GM23248 (cell line): ENCODE data around the gene CEP350. TPM values are rescaled to one million over a fixed set of nuclear protein-coding genes. Genes with fewer than 3 reads are reported as not detected.
A peak's percentile ranks its signal among the peaks of the same experiment; 100 is the strongest.

ENCODE experiments used
- DNase-seq: peaks from one replicate; pipeline ENCODE4 v3.0.0-alpha.2; 2015
- H2AFZ ChIP-seq: fragments of 200-600 bp; sonication (generic); 2 replicates; pipeline ENCODE4 v1.6.1; 2016; ENCODE audit warnings: antibody characterized with exemption
- H3F3A ChIP-seq: fragments of 200-600 bp; sonication (generic); 2 replicates; pipeline ENCODE4 v1.6.1; 2016; ENCODE audit warnings: mild to moderate bottlenecking, antibody characterized with exemption, mixed run types; ENCODE audit not compliant: insufficient read depth
- H3K27ac ChIP-seq: fragments of 200-600 bp; sonication (generic); 2 replicates; pipeline ENCODE4 v1.5.1; 2016; ENCODE audit warnings: mild to moderate bottlenecking
- H3K27me3 ChIP-seq: fragments of 200-600 bp; sonication (generic); replicated peaks from 2 replicates; pipeline ENCODE4 v1.6.1; 2016; ENCODE audit warnings: mild to moderate bottlenecking; ENCODE audit not compliant: insufficient read depth
- H3K36me3 ChIP-seq: fragments of 200-600 bp; sonication (generic); 2 replicates; pipeline ENCODE4 v1.6.1; 2016; ENCODE audit warnings: low read depth, mild to moderate bottlenecking
- H3K4me1 ChIP-seq: fragments of 200-600 bp; sonication (generic); 2 replicates; pipeline ENCODE4 v1.6.1; 2016; ENCODE audit warnings: mild to moderate bottlenecking; ENCODE audit not compliant: insufficient read depth
- H3K4me2 ChIP-seq: fragments of 200-600 bp; sonication (generic); one replicate; pipeline ENCODE4 v1.6.1; 2016; ENCODE audit warnings: mild to moderate bottlenecking; ENCODE audit not compliant: unreplicated experiment
- H3K4me3 ChIP-seq: fragments of 200-600 bp; sonication (generic); 2 replicates; pipeline ENCODE4 v1.5.1; 2016; ENCODE audit warnings: mild to moderate bottlenecking
- H3K79me2 ChIP-seq: fragments of 200-600 bp; sonication (generic); 2 replicates; pipeline ENCODE4 v1.6.1; 2016; ENCODE audit warnings: mild to moderate bottlenecking; ENCODE audit not compliant: insufficient read depth
- H3K9ac ChIP-seq: fragments of 200-600 bp; sonication (generic); 2 replicates; pipeline ENCODE4 v1.6.1; 2016; ENCODE audit warnings: mild to moderate bottlenecking
- H3K9me2 ChIP-seq: fragments of 200-600 bp; sonication (generic); 2 replicates; pipeline ENCODE4 v1.6.1; 2016; ENCODE audit warnings: mixed run types, mild to moderate bottlenecking, moderate library complexity; ENCODE audit not compliant: insufficient read depth
- H3K9me3 ChIP-seq: fragments of 200-600 bp; sonication (generic); one replicate; pipeline ENCODE4 v1.6.1; 2017; ENCODE audit warnings: low read depth
- H4K20me1 ChIP-seq: fragments of 200-600 bp; sonication (generic); 2 replicates; pipeline ENCODE4 v1.6.0; 2016; ENCODE audit not compliant: insufficient read depth
- EZH2 ChIP-seq: fragments of 200-600 bp; sonication (generic); IDR thresholded peaks from 2 replicates; pipeline ENCODE4 v1.6.1; 2018; ENCODE audit warnings: antibody characterized with exemption, mild to moderate bottlenecking; ENCODE audit not compliant: insufficient read depth, poor library complexity, severe bottlenecking
- EZH2phosphoT487 ChIP-seq: fragments of 200-600 bp; sonication (generic); IDR thresholded peaks from 2 replicates; pipeline ENCODE4 v1.6.1; 2018; ENCODE audit warnings: antibody characterized with exemption, moderate library complexity, mild to moderate bottlenecking, low read depth; ENCODE audit not compliant: insufficient read depth
- whole genome bisulfite sequencing, 2 experiments: methylation state at CpG; one replicate each; pipeline ENCODE4 v1.1.6; 2015 to 2017; ENCODE audit warnings: low lambda C conversion rate in 2 of 2, low coverage in 1 of 2; ENCODE audit errors: missing lambda C conversion rate in 2 of 2; 5-methylcytosine and 5-hydroxymethylcytosine counted together
- in situ Hi-C: fragments of 300-500 bp; cut with MboI; formaldehyde crosslinking; loops from 2 replicates; pipeline ENCODE4 v1.15.0; 2020
- polyA plus RNA-seq: library from polyadenylated mRNA; unstranded; fragments of >200 nt; fragmentation: Nextera tagmentation; extraction: Ambion mirVana; gene quantifications from 2 replicates; pipeline ENCODE4 v1.2.1, GENCODE V29; 2016
- total RNA-seq: library from RNA; depleted of rRNA; stranded (reverse); fragments of >200 nt; shearing (Covaris generic); gene quantifications from 2 replicates; pipeline ENCODE4 v1.2.3, GENCODE V29; 2014

Gene CEP350
- total and polyA plus RNA-seq, 2 experiments from 2014 or later: 14.9 to 81.3 TPM

- H3K4me3 ChIP-seq: no peak overlapping the region
- H3K9ac ChIP-seq: no peak overlapping the region
- in situ Hi-C loops: no loop called here
- no peak overlapping the region for H2AFZ ChIP-seq
- H3K4me1 ChIP-seq: peaks cover 24% of the 10 kb centered on the region
- no peaks in the 10 kb centered on the region for H3K27me3 ChIP-seq
- H3F3A ChIP-seq: peaks cover 27% of the 10 kb centered on the region
- peak; percentile 20 for DNase-seq
- 0 to 4% methylated on average over 1 of the region's 1 CpG for WGBS, 2 experiments
- H3K9me2 ChIP-seq: no peaks in the 10 kb centered on the region
- H4K20me1 ChIP-seq: no peaks in the 10 kb centered on the region
- no peaks in the 10 kb centered on the region for H3K79me2 ChIP-seq
- H3K27ac ChIP-seq: no peak overlapping the region
- no peaks in the 10 kb centered on the region for H3K36me3 ChIP-seq
- no peak overlapping the region for H3K4me2 ChIP-seq
- TF ChIP-seq EZH2phosphoT487 (no peak), EZH2 (no peak)
- no peaks in the 10 kb centered on the region for H3K9me3 ChIP-seq
These were observed 180.9 kb downstream of the CEP350 start for GRCh38 chr1:180135535-180135934.

GRCh38 chr1:180136331-180136967 is 181.8 kb downstream of the CEP350 start:
- Histone ChIP-seq H3F3A (peaks cover 19% of the 10 kb centered on the region), H4K20me1 (no peaks in the 10 kb centered on the region), H3K9me3 (no peaks in the 10 kb centered on the region), H3K9me2 (no peaks in the 10 kb centered on the region), H3K4me2 (peak overlapping the region; percentile 19), H2AFZ (peak overlapping the region; percentile 78), H3K27me3 (no peaks in the 10 kb centered on the region), H3K79me2 (no peaks in the 10 kb centered on the region), H3K36me3 (no peaks in the 10 kb centered on the region), H3K4me1 (peaks cover 16% of the 10 kb centered on the region), H3K27ac (peak overlapping the region; percentile 41), H3K9ac (no peak overlapping the region), H3K4me3 (no peak overlapping the region)
- in situ Hi-C loops: no loop called here
- no peak for TF ChIP-seq EZH2phosphoT487
- TF ChIP-seq EZH2: no peak
- peak; percentile 32 for DNase-seq
- WGBS, 2 experiments: 11 to 17% methylated on average over 4 of the region's 4 CpGs

GRCh38 chr1:180136968-180137356 is 182.4 kb downstream of the CEP350 start:
- peak overlapping the region; percentile 78 for H2AFZ ChIP-seq
- H3F3A ChIP-seq: peaks cover 15% of the 10 kb centered on the region
- no peaks in the 10 kb centered on the region for H4K20me1 ChIP-seq
- no peak overlapping the region; the same call in 1 of the 2 replicates for H3K27ac ChIP-seq
- in situ Hi-C loops: no loop called here
- no peak overlapping the region for H3K9ac ChIP-seq
- H3K79me2 ChIP-seq: no peaks in the 10 kb centered on the region
- H3K4me3 ChIP-seq: no peak overlapping the region
- H3K27me3 ChIP-seq: no peaks in the 10 kb centered on the region
- H3K9me2 ChIP-seq: no peaks in the 10 kb centered on the region
- peaks cover 12% of the 10 kb centered on the region; the same call in 1 of the 2 replicates for H3K4me1 ChIP-seq
- TF ChIP-seq EZH2phosphoT487: no peak
- TF ChIP-seq EZH2: no peak
- peak overlapping the region; percentile 19 for H3K4me2 ChIP-seq
- DNase-seq: no peak
- H3K36me3 ChIP-seq: no peaks in the 10 kb centered on the region
- H3K9me3 ChIP-seq: no peaks in the 10 kb centered on the region

- TF ChIP-seq EZH2 (no peak), EZH2phosphoT487 (no peak)
- Histone ChIP-seq H3K36me3 (no peaks in the 10 kb centered on the region), H3K9me2 (no peaks in the 10 kb centered on the region), H3K9me3 (no peaks in the 10 kb centered on the region), H3K4me1 (peaks cover 10% of the 10 kb centered on the region; the same call in 1 of the 2 replicates), H3K79me2 (no peaks in the 10 kb centered on the region), H3F3A (peaks cover 15% of the 10 kb centered on the region), H3K27ac (no peak overlapping the region), H2AFZ (no peak overlapping the region), H4K20me1 (no peaks in the 10 kb centered on the region), H3K27me3 (no peaks in the 10 kb centered on the region), H3K4me2 (no peak overlapping the region), H3K4me3 (no peak overlapping the region), H3K9ac (no peak overlapping the region)
- no peak for DNase-seq
- 33 to 42% methylated on average over 2 of the region's 2 CpGs for WGBS, 2 experiments
- in situ Hi-C loops: no loop called here
These were observed 183.2 kb downstream of the CEP350 start for GRCh38 chr1:180137776-180138175.

- H3F3A ChIP-seq: peaks cover 9% of the 10 kb centered on the region; the same call in 1 of the 2 replicates
- DNase-seq: no peak
- no peak overlapping the region for H3K4me3 ChIP-seq
- no peaks in the 10 kb centered on the region for H4K20me1 ChIP-seq
- H3K27me3 ChIP-seq: no peaks in the 10 kb centered on the region
- H3K9me3 ChIP-seq: no peaks in the 10 kb centered on the region
- H2AFZ ChIP-seq: no peak overlapping the region
- TF ChIP-seq EZH2phosphoT487 (no peak), EZH2 (no peak)
- no peaks in the 10 kb centered on the region for H3K36me3 ChIP-seq
- H3K9ac ChIP-seq: no peak overlapping the region
- H3K79me2 ChIP-seq: no peaks in the 10 kb centered on the region
- in situ Hi-C loops: no loop called here
- WGBS, 2 experiments: 61 to 67% methylated on average over 6 of the region's 6 CpGs
- H3K9me2 ChIP-seq: no peaks in the 10 kb centered on the region
- H3K4me1 ChIP-seq: peaks cover 4% of the 10 kb centered on the region; the same call in 1 of the 2 replicates
- no peak overlapping the region for H3K27ac ChIP-seq
- no peak overlapping the region for H3K4me2 ChIP-seq
These were observed 186.8 kb downstream of the CEP350 start for GRCh38 chr1:180141381-180141934.
